Measurements from ENCODE around the gene EFCAB12. TPM values are rescaled to one million over a fixed set of nuclear protein-coding genes. Genes with fewer than 3 reads are reported as not detected.

EFCAB12 gene
- total RNA-seq, 2 experiments from 2014 or later, result 1.1 to 2.5 TPM

GRCh38 chr3:129379582-129380358 is 48.7 kb downstream of the EFCAB12 start:
- H3K4me3 ChIP-seq (ENCODE audit: low read depth, low read length, poor library complexity, severe bottlenecking), result no peak overlapping the region
- no peaks in the 10 kb centered on the region for H3K4me1 ChIP-seq (ENCODE audit: insufficient read depth, low read length, poor library complexity, severe bottlenecking)
- H3K79me2 ChIP-seq (ENCODE audit: insufficient read depth, low read depth, low read length), result no peaks in the 10 kb centered on the region
- ChIA-PET CTCF (ENCODE audit: unreplicated experiment) (no interaction called here), POLR2A (no interaction called here)
- peaks cover 14% of the 10 kb centered on the region for H3K9me3 ChIP-seq (ENCODE audit: low read length)
- no peaks in the 10 kb centered on the region for H4K20me1 ChIP-seq (ENCODE audit: insufficient read depth, low read length)
- no peak overlapping the region for H3K27ac ChIP-seq (ENCODE audit: low read depth, low read length, poor library complexity, severe bottlenecking)
- DNase-seq (ENCODE audit: low spot score), result peak; percentile 14
- H3K36me3 ChIP-seq (ENCODE audit: insufficient read depth, low read length), result no peaks in the 10 kb centered on the region; the same call in 1 of the 2 replicates
- H3K9me2 ChIP-seq (ENCODE audit: insufficient read depth, low read length), result no peaks in the 10 kb centered on the region
- H2AFZ ChIP-seq (ENCODE audit: low read length), result no peak overlapping the region
- TF ChIP-seq EZH2phosphoT487 (IDR thresholded peaks at IDR 0.05; ENCODE audit: borderline replicate concordance, low read depth, low read length) (no peak), CTCF (conservative IDR thresholded peaks at IDR 0.05; ENCODE audit: low read length) (no peak)
- intact Hi-C loops (cut with micrococcal nuclease; ENCODE audit: unreplicated experiment), result loop anchor here (5.0 to 10.0 kb wide), 2 partner anchors 245 to 448 kb away; no protein-coding TSS in a partner anchor
- no TSS peak for BruUV-seq (replicated peaks)
- no peak overlapping the region for H3K4me2 ChIP-seq (ENCODE audit: low read length)

GRCh38 chr3:129378949-129379348 is 49.5 kb downstream of the EFCAB12 start:
- TF ChIP-seq CTCF (conservative IDR thresholded peaks at IDR 0.05; ENCODE audit: low read length), result no peak
- TF ChIP-seq EZH2phosphoT487 (IDR thresholded peaks at IDR 0.05; ENCODE audit: borderline replicate concordance, low read depth, low read length), result no peak
- ChIA-PET CTCF (ENCODE audit: unreplicated experiment) (no interaction called here), POLR2A (no interaction called here)
- Histone ChIP-seq H2AFZ (ENCODE audit: low read length) (no peak overlapping the region), H3K9me3 (ENCODE audit: low read length) (peaks cover 14% of the 10 kb centered on the region), H4K20me1 (ENCODE audit: insufficient read depth, low read length) (no peaks in the 10 kb centered on the region), H3K9me2 (ENCODE audit: insufficient read depth, low read length) (no peaks in the 10 kb centered on the region), H3K4me3 (ENCODE audit: low read depth, low read length, poor library complexity, severe bottlenecking) (no peak overlapping the region), H3K4me1 (ENCODE audit: insufficient read depth, low read length, poor library complexity, severe bottlenecking) (no peaks in the 10 kb centered on the region), H3K4me2 (ENCODE audit: low read length) (no peak overlapping the region), H3K79me2 (ENCODE audit: insufficient read depth, low read depth, low read length) (no peaks in the 10 kb centered on the region), H3K27ac (ENCODE audit: low read depth, low read length, poor library complexity, severe bottlenecking) (no peak overlapping the region), H3K36me3 (ENCODE audit: insufficient read depth, low read length) (no peaks in the 10 kb centered on the region; the same call in 1 of the 2 replicates)
- intact Hi-C loops (cut with micrococcal nuclease; ENCODE audit: unreplicated experiment), result no loop called here
- no TSS peak for BruUV-seq (replicated peaks)
- DNase-seq (ENCODE audit: low spot score), result no peak

- H3K36me3 ChIP-seq (ENCODE audit: insufficient read depth, low read length), result no peaks in the 10 kb centered on the region; the same call in 1 of the 2 replicates
- no peaks in the 10 kb centered on the region for H3K9me2 ChIP-seq (ENCODE audit: insufficient read depth, low read length)
- no peak overlapping the region for H3K27ac ChIP-seq (ENCODE audit: low read depth, low read length, poor library complexity, severe bottlenecking)
- peaks cover 14% of the 10 kb centered on the region for H3K9me3 ChIP-seq (ENCODE audit: low read length)
- H2AFZ ChIP-seq (ENCODE audit: low read length), result no peak overlapping the region
- DNase-seq (ENCODE audit: low spot score), result peak; percentile 16
- intact Hi-C loops (cut with micrococcal nuclease; ENCODE audit: unreplicated experiment), result no loop called here
- H3K4me3 ChIP-seq (ENCODE audit: low read depth, low read length, poor library complexity, severe bottlenecking), result no peak overlapping the region
- H3K4me2 ChIP-seq (ENCODE audit: low read length), result no peak overlapping the region
- no peak for TF ChIP-seq CTCF (conservative IDR thresholded peaks at IDR 0.05; ENCODE audit: low read length)
- TF ChIP-seq EZH2phosphoT487 (IDR thresholded peaks at IDR 0.05; ENCODE audit: borderline replicate concordance, low read depth, low read length), result no peak
- no peaks in the 10 kb centered on the region for H4K20me1 ChIP-seq (ENCODE audit: insufficient read depth, low read length)
- ChIA-PET CTCF (ENCODE audit: unreplicated experiment) (interaction anchor here (0.7 kb wide), 1 partner anchor 1795 kb away, joined by 3 read pairs; no protein-coding TSS in a partner anchor), POLR2A (no interaction called here)
- H3K79me2 ChIP-seq (ENCODE audit: insufficient read depth, low read depth, low read length), result no peaks in the 10 kb centered on the region
- no TSS peak for BruUV-seq (replicated peaks)
- no peaks in the 10 kb centered on the region for H3K4me1 ChIP-seq (ENCODE audit: insufficient read depth, low read length, poor library complexity, severe bottlenecking)
These were observed 50.8 kb downstream of the EFCAB12 start for GRCh38 chr3:129377615-129378014.
